K562 (cell line): ENCODE measurements around the gene CHKB. TPM values are rescaled to one million over a fixed set of nuclear protein-coding genes. Genes with fewer than 3 reads are reported as not detected.

ENCODE experiments used
- ATAC-seq: fragments of 200-7000 bp; cut with Tn5 transposase; 3 replicates; pipeline ENCODE4 v1.9.1; 2020; ENCODE audit warnings: moderate library complexity
- BruUV-seq: library from RNA; stranded (reverse); fragments of 400-500 nt; replicated peaks from 2 replicates; lab custom pipeline; 2021; lab: Mats Ljungman, UMichigan
- CTCF ChIA-PET: fragments of 300-600 bp; formaldehyde crosslinking; extraction: SDS; loops from one replicate; lab custom pipeline; 2021; ENCODE audit warnings: low intra/inter-chr PET ratio; lab: Yijun Ruan, JAX
- POLR2A ChIA-PET: fragments of 300-600, 350-650 bp; sonication (Branson Sonifier 250); formaldehyde crosslinking; extraction: SDS; loops from one replicate; lab custom pipeline; 2021; ENCODE audit warnings: antibody characterized with exemption, inconsistent platforms; lab: Yijun Ruan, JAX
- DNase-seq, 4 experiments: peaks; one replicate each; pipeline versions ENCODE4 v3.0.0 to v3.0.0-alpha.2; 2011 to 2018; ENCODE audit warnings: low spot score in 3 of 4, mixed read lengths in 3 of 4; ENCODE audit errors: extremely low read depth in 1 of 4
- FAIRE-seq: peaks from 2 replicates; lab custom pipeline; 2011; peaks lifted over from hg19 to GRCh38; lab: Jason Lieb, UNC
- H2AFZ ChIP-seq: 2 replicates; pipeline ENCODE4 v1.6.0; 2011; ENCODE audit warnings: low read depth, low read length, control low read depth, inconsistent platforms
- H3K27ac ChIP-seq: fragments of 200-600 bp; 3 replicates; pipeline ENCODE4 v1.8.0; 2011; ENCODE audit warnings: low read depth, mild to moderate bottlenecking, control low read depth, inconsistent platforms, low read length, moderate library complexity, mixed read lengths; ENCODE audit errors: extremely low read depth
- H3K27me3 ChIP-seq, 2 experiments: fragments of 300-600 bp in 1 of 2; 2 replicates in 1 of 2; 3 replicates in 1 of 2; pipeline versions ENCODE4 v1.6.0 to v1.8.0; 2011; ENCODE audit warnings: inconsistent platforms in 2 of 2, low read length in 2 of 2, mild to moderate bottlenecking in 1 of 2, mixed read lengths in 1 of 2, moderate library complexity in 1 of 2; ENCODE audit not compliant: control insufficient read depth in 2 of 2, insufficient read depth in 2 of 2
- H3K36me3 ChIP-seq: fragments of 300-600 bp; 3 replicates; pipeline ENCODE4 v1.8.0; 2011; ENCODE audit warnings: mild to moderate bottlenecking, low read length, inconsistent platforms; ENCODE audit not compliant: control insufficient read depth, insufficient read depth
- H3K4me1 ChIP-seq, 2 experiments: fragments of 200-600 bp in 1 of 2; replicated peaks in 1 of 2; 2 replicates in 1 of 2; 3 replicates in 1 of 2; pipeline versions ENCODE4 v1.5.1 to v1.8.0; 2011; ENCODE audit warnings: inconsistent platforms in 2 of 2, low read length in 2 of 2, mild to moderate bottlenecking in 1 of 2, mixed read lengths in 1 of 2, moderate library complexity in 1 of 2; ENCODE audit not compliant: control insufficient read depth in 2 of 2, insufficient read depth in 2 of 2
- H3K4me2 ChIP-seq: 2 replicates; pipeline ENCODE4 v1.6.1; 2011; ENCODE audit warnings: low read length, control low read depth, inconsistent platforms, mixed read lengths; ENCODE audit not compliant: insufficient read depth
- H3K4me3 ChIP-seq: fragments of 200-600 bp; sonication (generic), shearing (Covaris generic); 2 replicates; pipeline ENCODE4 v1.5.1; 2016; ENCODE audit warnings: control low read depth, inconsistent platforms
- H3K79me2 ChIP-seq: fragments of 200-600 bp; 3 replicates; pipeline ENCODE4 v1.8.0; 2011; ENCODE audit warnings: low read length, inconsistent platforms; ENCODE audit not compliant: control insufficient read depth, insufficient read depth
- H3K9ac ChIP-seq, 2 experiments: 2 replicates each; pipeline versions ENCODE4 v1.6.0 to v1.6.1; 2011; ENCODE audit warnings: low read depth in 2 of 2, low read length in 2 of 2, control low read depth in 1 of 2, inconsistent platforms in 1 of 2, mild to moderate bottlenecking in 1 of 2, mixed read lengths in 1 of 2; ENCODE audit not compliant: insufficient read depth in 1 of 2
- H3K9me1 ChIP-seq: one replicate; pipeline ENCODE4 v1.6.0; 2011; ENCODE audit warnings: inconsistent platforms, mild to moderate bottlenecking, low read length, moderate library complexity; ENCODE audit not compliant: control insufficient read depth, insufficient read depth
- H3K9me3 ChIP-seq: replicated peaks from 2 replicates; pipeline ENCODE4 v1.5.1; 2011; ENCODE audit warnings: low read depth, low read length, inconsistent platforms; ENCODE audit not compliant: control insufficient read depth, insufficient read depth
- H4K20me1 ChIP-seq: replicated peaks from 2 replicates; pipeline ENCODE4 v1.6.1; 2011; ENCODE audit warnings: low read length, inconsistent platforms, mixed read lengths; ENCODE audit not compliant: control insufficient read depth, insufficient read depth
- ARID2 ChIP-seq: fragments of 450-650 bp; IDR thresholded peaks from 2 replicates; pipeline ENCODE4 v1.6.1; 2017; ENCODE audit warnings: antibody characterized with exemption, mild to moderate bottlenecking
- BCL6 ChIP-seq: fragments of 250-450 bp; sonication (Bioruptor Pico); IDR thresholded peaks from 2 replicates; pipeline ENCODE4 v1.4.0; 2020
- DEAF1 ChIP-seq: fragments of 450-650 bp; formaldehyde crosslinking; IDR thresholded peaks from 2 replicates; pipeline ENCODE4 v1.4.0; 2020; ENCODE audit warnings: mild to moderate bottlenecking, moderate library complexity
- DPF2 ChIP-seq: fragments of 450-650 bp; IDR thresholded peaks from 2 replicates; pipeline ENCODE4 v1.6.1; 2016
- JUND ChIP-seq, 2 experiments: IDR thresholded peaks; 2 replicates in 1 of 2; 3 replicates in 1 of 2; pipeline ENCODE4 v1.6.1; 2011; ENCODE audit warnings: borderline replicate concordance in 2 of 2, low read depth in 2 of 2, low read length in 2 of 2, improper control_type of control experiment in 1 of 2, missing biosample characterization in 1 of 2, missing genetic modification characterization in 1 of 2, missing genetic modification reagents in 1 of 2
- KLF16 ChIP-seq: IDR thresholded peaks from 2 replicates; pipeline ENCODE4 v1.6.1; 2016; ENCODE audit warnings: antibody characterized with exemption
- MAZ ChIP-seq, 2 experiments: fragments of 450-650 bp in 1 of 2; sonication (generic) in 1 of 2; formaldehyde crosslinking; IDR thresholded peaks in 1 of 2; conservative IDR thresholded peaks in 1 of 2; 2 replicates each; pipeline versions ENCODE4 v1.4.0 to v1.5.0; 2020; ENCODE audit warnings: mild to moderate bottlenecking in 1 of 2, missing genetic modification reagents in 1 of 2
- RAD21 ChIP-seq, 2 experiments: fragments of 250-450 bp in 1 of 2; fragments of 450-650 bp in 1 of 2; sonication (Bioruptor Pico) in 1 of 2; formaldehyde crosslinking in 1 of 2; IDR thresholded peaks in 1 of 2; conservative IDR thresholded peaks in 1 of 2; 2 replicates each; pipeline versions ENCODE4 v1.4.0 to v1.8.0; 2020 to 2022; ENCODE audit warnings: mild to moderate bottlenecking in 2 of 2, moderate library complexity in 1 of 2
- RBM22 ChIP-seq: fragments of 200-400 bp; formaldehyde crosslinking; IDR thresholded peaks from 2 replicates; pipeline ENCODE4 v1.6.1; 2018; ENCODE audit warnings: low read length, low read depth; ENCODE audit not compliant: poor library complexity, severe bottlenecking
- REST ChIP-seq, 2 experiments: fragments of 450-650 bp; formaldehyde crosslinking in 1 of 2; IDR thresholded peaks; 2 replicates each; pipeline versions ENCODE4 v1.4.0 to v1.6.1; 2014 to 2020; ENCODE audit warnings: mild to moderate bottlenecking in 2 of 2, borderline replicate concordance in 1 of 2, low read depth in 1 of 2
- SMC3 ChIP-seq: conservative IDR thresholded peaks from 2 replicates; pipeline ENCODE4 v1.6.1; 2011; ENCODE audit warnings: low read depth, low read length, improper control_type of control experiment; ENCODE audit not compliant: insufficient read depth
- WGBS: fragments of 100-300 bp; shearing (Covaris generic); methylation state at CpG from one replicate; pipeline ENCODE4 v1.1.6; 2016; ENCODE audit warnings: low coverage, mixed read lengths; ENCODE audit not compliant: insufficient coverage; ENCODE audit errors: missing lambda C conversion rate; 5-methylcytosine and 5-hydroxymethylcytosine counted together
- in situ Hi-C: fragments of 300-500 bp; cut with MboI; formaldehyde crosslinking; loops from 4 replicates; pipeline ENCODE4 v1.15.0; 2018; ENCODE audit warnings: inconsistent platforms, mixed read lengths
- intact Hi-C: fragments of 100-400 bp; cut with micrococcal nuclease; formaldehyde crosslinking; loops from 2 replicates; pipeline ENCODE4 v1.14.2; 2022
- polyA plus RNA-seq, 8 experiments: library from polyadenylated mRNA; depleted of rRNA in 4 of 8; stranded (reverse) in 5 of 8; unstranded in 3 of 8; fragments of >200 nt; fragmentation: Nextera tagmentation in 2 of 8; fragmentation: Illumina TruSeq in 1 of 8; extraction: Ambion mirVana in 2 of 8; extraction: Trizol in 1 of 8; gene quantifications; 2 replicates each; pipeline versions ENCODE4 v1.2.1 to v1.2.3, GENCODE V29; 2011 to 2014; ENCODE audit warnings: inconsistent platforms in 1 of 8, missing spikeins in 1 of 8
- total RNA-seq, 7 experiments: library from RNA; depleted of rRNA in 6 of 7; stranded (reverse); fragments of >200 nt in 6 of 7; fragmentation: Illumina TruSeq in 2 of 7; extraction: Trizol in 2 of 7; gene quantifications; 2 replicates each; pipeline versions ENCODE4 v1.2.1 to v1.2.3, GENCODE V29; 2011 to 2021; ENCODE audit warnings: low replicate concordance in 1 of 7

Gene CHKB
- total and polyA plus RNA-seq, 9 of the 15 experiments (the other 6 are each of a cell fraction or from before 2014, with no cell fraction given): 2.7 to 31.0 (median 11.0) TPM

GRCh38 chr22:50576070-50576469 is 6.6 kb downstream of the CHKB start:
- H3K27ac ChIP-seq: no peak overlapping the region
- DNase-seq (peak; percentile 34 to 79 (median 52)), FAIRE-seq (peak; percentile 73), ATAC-seq (peak; percentile 93)
- WGBS: 9% methylated on average over 4 of the region's 5 CpGs
- H3K9me3 ChIP-seq: no peaks in the 10 kb centered on the region
- in situ Hi-C loops: loop anchor here (5.0 kb wide), 1 partner anchor 36 kb away; no protein-coding TSS in a partner anchor
- no peak overlapping the region for H3K9ac ChIP-seq
- no peak overlapping the region for H2AFZ ChIP-seq
- intact Hi-C loops: loop anchor here (1.0 kb wide), 2 partner anchors 44 to 115 kb away; no protein-coding TSS in a partner anchor
- no peaks in the 10 kb centered on the region for H3K27me3 ChIP-seq
- H3K9me1 ChIP-seq: no peaks in the 10 kb centered on the region
- no peaks in the 10 kb centered on the region for H4K20me1 ChIP-seq
- H3K79me2 ChIP-seq: no peaks in the 10 kb centered on the region
- ChIA-PET CTCF (interaction anchor here (0.7 to 3.2 kb wide), 8 partner anchors 44 to 124 kb away, joined by 3 to 51 read pairs (median 4); partner anchors contain the start of gene SCO2), POLR2A (interaction anchor here (1.1 kb wide), 1 partner anchor 45 kb away, joined by 4 read pairs; no protein-coding TSS in a partner anchor)
- no peak overlapping the region for H3K4me2 ChIP-seq
- H3K4me3 ChIP-seq: no peak overlapping the region
- peaks cover 0 to 10% of the 10 kb centered on the region in 2 experiments; a peak in 2 of 5 replicates for H3K4me1 ChIP-seq
- H3K36me3 ChIP-seq: no peaks in the 10 kb centered on the region; the same call in 2 of the 3 replicates
- BruUV-seq: no TSS peak
- TF ChIP-seq KLF16 (0 out of 2 replicates have a peak, but pooled peaks have one; percentile 11), RAD21 (CRISPR knock-in tag; conservative IDR thresholded peaks at IDR 0.05 in 1 of 2, IDR thresholded peaks at IDR 0.05 in 1 of 2) (peak; percentile 86 to 95), REST (IDR thresholded peaks at IDR 0.05; ENCODE audit: borderline replicate concordance) (peak; percentile 91), REST (CRISPR knock-in tag; IDR thresholded peaks at IDR 0.05; ENCODE audit: low read depth) (no peak), RBM22 (no peak), DEAF1 (CRISPR knock-in tag) (peak; percentile 72), DPF2 (no peak), ARID2 (peak; percentile 74), SMC3 (peak; percentile 90), BCL6 (CRISPR knock-in tag) (no peak), JUND (IDR thresholded peaks at IDR 0.05; ENCODE audit: borderline replicate concordance, low read depth, low read length) (peak; percentile 36; the same call in 1 of the 2 replicates), JUND (tag; IDR thresholded peaks at IDR 0.05; ENCODE audit: borderline replicate concordance, low read depth, low read length) (no peak), MAZ (CRISPR knock-in tag; conservative IDR thresholded peaks at IDR 0.05 in 1 of 2, IDR thresholded peaks at IDR 0.05 in 1 of 2) (0 out of 4 replicates have a peak, but pooled peaks of 1 of the 2 experiments have one; percentile 19)
